SK-N-MC (cell line): ENCODE results near the gene TEX14.

Source experiments
- EZH2 ChIP-seq: fragments of 200-600 bp; sonication (generic); IDR thresholded peaks from one replicate; pipeline ENCODE4 v1.6.1; 2017; ENCODE audit warnings: antibody characterized with exemption
- POLR2AphosphoS5 ChIP-seq: IDR thresholded peaks from 2 replicates; pipeline ENCODE4 v1.6.1; 2012; ENCODE audit warnings: mild to moderate bottlenecking, low read depth, low read length, borderline replicate concordance

- TF ChIP-seq POLR2AphosphoS5 (no peak), EZH2 (no peak)
Observed at GRCh38 chr17:58680038-58680369, 11.8 kb downstream of the TEX14 start.
